H1 (cell line): ENCODE results near the gene CHMP6. TPM values are rescaled to one million over a fixed set of nuclear protein-coding genes. Genes with fewer than 3 reads are reported as not detected.

Source experiments
- CHD1 ChIP-seq: IDR thresholded peaks from 2 replicates; pipeline ENCODE4 v1.6.1; 2012; ENCODE audit warnings: low read depth, low read length, improper control_type of control experiment
- CHD7 ChIP-seq: fragments of 300-600 bp; sonication (generic); IDR thresholded peaks from 2 replicates; pipeline ENCODE4 v1.7.1; 2012; ENCODE audit warnings: low read length, moderate library complexity, mild to moderate bottlenecking, inconsistent platforms; ENCODE audit not compliant: insufficient replicate concordance
- CTBP2 ChIP-seq: IDR thresholded peaks from 2 replicates; pipeline ENCODE4 v1.7.0; 2011; ENCODE audit warnings: borderline replicate concordance, mild to moderate bottlenecking, moderate library complexity, mixed read lengths, low read length; ENCODE audit not compliant: insufficient read depth, insufficient read length
- MAFK ChIP-seq: IDR thresholded peaks from 2 replicates; pipeline ENCODE4 v1.6.1; 2012; ENCODE audit warnings: low read depth, mild to moderate bottlenecking, improper control_type of control experiment, low read length
- RBBP5 ChIP-seq: IDR thresholded peaks from 2 replicates; pipeline ENCODE4 v1.7.1; 2012; ENCODE audit warnings: low read depth, mild to moderate bottlenecking, inconsistent platforms, low read length, moderate library complexity, borderline replicate concordance
- RFX5 ChIP-seq: IDR thresholded peaks from 2 replicates; pipeline ENCODE4 v1.6.1; 2011; ENCODE audit warnings: low read depth, low read length, improper control_type of control experiment, borderline replicate concordance
- polyA plus RNA-seq, 7 experiments: library from polyadenylated mRNA; depleted of rRNA in 3 of 7; stranded (reverse) in 5 of 7; unstranded in 2 of 7; fragments of >200 nt in 5 of 7; fragments of 200-250 nt in 2 of 7; gene quantifications; 1 replicate in 5 of 7; 2 replicates in 1 of 7; 4 replicates in 1 of 7; pipeline versions ENCODE4 v1.2.1 to v1.2.3, GENCODE V29; 2011 to 2013; ENCODE audit warnings: missing spikeins in 2 of 7, mixed read lengths in 2 of 7
- total RNA-seq: library from RNA; stranded (reverse); fragmentation: NEBNext Ultra II Directional; extraction: Animal tissue kit (Norgen Biotek cat#: 25700); gene quantifications from 2 replicates; pipeline ENCODE4 v1.2.1, GENCODE V29; 2021
- TF ChIP-seq, protein P1 (sequence below): IDR thresholded peaks from 2 replicates; pipeline ENCODE4 v1.6.1; 2011; ENCODE audit warnings: low read depth, mild to moderate bottlenecking, low read length; ENCODE audit not compliant: insufficient read depth

The CHMP6 gene
- total and polyA plus RNA-seq, 2 of the 8 experiments (the other 6 are each of a cell fraction or from before 2014, with no cell fraction given): 15.7 to 24.3 TPM

- TF ChIP-seq CHD7 (no peak), RBBP5 (no peak), RFX5 (no peak), CHD1 (no peak), MAFK (no peak), CTBP2 (no peak)
- TF ChIP-seq, protein P1, sequence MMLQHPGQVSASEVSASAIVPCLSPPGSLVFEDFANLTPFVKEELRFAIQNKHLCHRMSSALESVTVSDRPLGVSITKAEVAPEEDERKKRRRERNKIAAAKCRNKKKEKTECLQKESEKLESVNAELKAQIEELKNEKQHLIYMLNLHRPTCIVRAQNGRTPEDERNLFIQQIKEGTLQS: no peak
Measured at GRCh38 chr17:80989586-80989913, 2.1 kb upstream of the CHMP6 start (continued).
